IMR-90 (cell line): ENCODE data around the gene PTN.

ENCODE experiments used
- CEBPB ChIP-seq: IDR thresholded peaks from 2 replicates; pipeline ENCODE4 v1.6.1; 2012; ENCODE audit warnings: low read depth, low read length, improper control_type of control experiment
- MAZ ChIP-seq: IDR thresholded peaks from 2 replicates; pipeline ENCODE4 v1.6.1; 2012; ENCODE audit warnings: low read depth, mild to moderate bottlenecking, low read length, improper control_type of control experiment, moderate library complexity, borderline replicate concordance
- POLR2A ChIP-seq: IDR thresholded peaks from 2 replicates; pipeline ENCODE4 v1.6.1; 2012; ENCODE audit warnings: mild to moderate bottlenecking, low read depth, low read length
- RAD21 ChIP-seq: IDR thresholded peaks from 2 replicates; pipeline ENCODE4 v1.6.1; 2012; ENCODE audit warnings: low read length, improper control_type of control experiment
- RCOR1 ChIP-seq: IDR thresholded peaks from 2 replicates; pipeline ENCODE4 v1.6.1; 2012; ENCODE audit warnings: mild to moderate bottlenecking, low read length, improper control_type of control experiment; ENCODE audit not compliant: insufficient replicate concordance
- RFX5 ChIP-seq: IDR thresholded peaks from 2 replicates; pipeline ENCODE4 v1.8.0; 2012; ENCODE audit warnings: low read depth, mild to moderate bottlenecking, low read length, moderate library complexity
- SMC3 ChIP-seq: fragments of 150-350 bp; IDR thresholded peaks from 2 replicates; pipeline ENCODE4 v1.6.1; 2016; ENCODE audit warnings: low read depth, mild to moderate bottlenecking, antibody characterized with exemption, low read length, moderate library complexity
- TF ChIP-seq, protein P1 (sequence below): conservative IDR thresholded peaks from 2 replicates; pipeline ENCODE4 v1.5.1; 2012; ENCODE audit warnings: mild to moderate bottlenecking, low read depth, low read length, improper control_type of control experiment
- TF ChIP-seq, protein P2 (sequence below): fragments of 150-350 bp; IDR thresholded peaks from 2 replicates; pipeline ENCODE4 v1.6.1; 2016; ENCODE audit warnings: low read depth, mild to moderate bottlenecking, low read length, moderate library complexity, borderline replicate concordance

DNA sequence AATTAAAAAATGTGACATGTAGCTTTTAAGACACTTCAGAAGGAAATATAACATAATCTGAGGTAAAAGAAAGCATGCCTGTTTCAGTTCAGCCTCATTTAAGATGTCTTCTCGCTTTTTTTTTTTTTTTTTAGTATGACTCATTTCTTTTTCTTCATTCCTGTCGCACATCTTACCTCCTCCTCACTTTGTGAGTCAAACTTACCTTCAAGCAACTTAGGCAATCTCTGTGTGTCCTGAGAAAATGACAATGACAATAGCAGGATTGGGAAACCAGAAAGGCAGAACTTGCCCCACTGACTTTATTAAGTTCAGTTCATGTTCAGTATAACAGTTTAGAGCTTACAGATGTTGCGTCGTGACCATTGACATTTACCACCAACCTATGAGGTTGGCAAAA is 7.7 kb downstream of the PTN start:
- TF ChIP-seq POLR2A: no peak
- peak; percentile 62 for TF ChIP-seq CEBPB
- TF ChIP-seq, protein P1, sequence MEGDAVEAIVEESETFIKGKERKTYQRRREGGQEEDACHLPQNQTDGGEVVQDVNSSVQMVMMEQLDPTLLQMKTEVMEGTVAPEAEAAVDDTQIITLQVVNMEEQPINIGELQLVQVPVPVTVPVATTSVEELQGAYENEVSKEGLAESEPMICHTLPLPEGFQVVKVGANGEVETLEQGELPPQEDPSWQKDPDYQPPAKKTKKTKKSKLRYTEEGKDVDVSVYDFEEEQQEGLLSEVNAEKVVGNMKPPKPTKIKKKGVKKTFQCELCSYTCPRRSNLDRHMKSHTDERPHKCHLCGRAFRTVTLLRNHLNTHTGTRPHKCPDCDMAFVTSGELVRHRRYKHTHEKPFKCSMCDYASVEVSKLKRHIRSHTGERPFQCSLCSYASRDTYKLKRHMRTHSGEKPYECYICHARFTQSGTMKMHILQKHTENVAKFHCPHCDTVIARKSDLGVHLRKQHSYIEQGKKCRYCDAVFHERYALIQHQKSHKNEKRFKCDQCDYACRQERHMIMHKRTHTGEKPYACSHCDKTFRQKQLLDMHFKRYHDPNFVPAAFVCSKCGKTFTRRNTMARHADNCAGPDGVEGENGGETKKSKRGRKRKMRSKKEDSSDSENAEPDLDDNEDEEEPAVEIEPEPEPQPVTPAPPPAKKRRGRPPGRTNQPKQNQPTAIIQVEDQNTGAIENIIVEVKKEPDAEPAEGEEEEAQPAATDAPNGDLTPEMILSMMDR: no peak
- no peak for TF ChIP-seq RFX5
- no peak for TF ChIP-seq RAD21
- no peak for TF ChIP-seq RCOR1
- TF ChIP-seq, protein P2, sequence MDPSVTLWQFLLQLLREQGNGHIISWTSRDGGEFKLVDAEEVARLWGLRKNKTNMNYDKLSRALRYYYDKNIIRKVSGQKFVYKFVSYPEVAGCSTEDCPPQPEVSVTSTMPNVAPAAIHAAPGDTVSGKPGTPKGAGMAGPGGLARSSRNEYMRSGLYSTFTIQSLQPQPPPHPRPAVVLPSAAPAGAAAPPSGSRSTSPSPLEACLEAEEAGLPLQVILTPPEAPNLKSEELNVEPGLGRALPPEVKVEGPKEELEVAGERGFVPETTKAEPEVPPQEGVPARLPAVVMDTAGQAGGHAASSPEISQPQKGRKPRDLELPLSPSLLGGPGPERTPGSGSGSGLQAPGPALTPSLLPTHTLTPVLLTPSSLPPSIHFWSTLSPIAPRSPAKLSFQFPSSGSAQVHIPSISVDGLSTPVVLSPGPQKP: no peak
- TF ChIP-seq SMC3: no peak
- no peak for TF ChIP-seq MAZ
